HEK293T (cell line): ENCODE measurements around the gene TMPRSS5.
"Not testable (repeated sequence)": the region's sequence is repeated elsewhere in the genome, so short reads cannot be mapped to it uniquely, and the experiment has no call there.

Source experiments
- ARNT ChIP-seq: fragments of 450-650 bp; IDR thresholded peaks from 2 replicates; pipeline ENCODE4 v1.6.1; 2017; ENCODE audit warnings: mild to moderate bottlenecking
- BHLHE40 ChIP-seq: fragments of 450-650 bp; IDR thresholded peaks from 2 replicates; pipeline ENCODE4 v1.6.1; 2016; ENCODE audit warnings: mild to moderate bottlenecking, moderate library complexity, borderline replicate concordance
- ELF4 ChIP-seq: fragments of 450-650 bp; IDR thresholded peaks from 2 replicates; pipeline ENCODE4 v1.6.1; 2017; ENCODE audit warnings: antibody characterized with exemption
- FOXA1 ChIP-seq: fragments of 450-650 bp; IDR thresholded peaks from 2 replicates; pipeline ENCODE4 v1.6.1; 2016; ENCODE audit warnings: mild to moderate bottlenecking
- PKNOX1 ChIP-seq: fragments of 450-650 bp; IDR thresholded peaks from 2 replicates; pipeline ENCODE4 v1.6.1; 2016
- SP1 ChIP-seq: fragments of 450-650 bp; IDR thresholded peaks from 2 replicates; pipeline ENCODE4 v1.6.1; 2017

DNA sequence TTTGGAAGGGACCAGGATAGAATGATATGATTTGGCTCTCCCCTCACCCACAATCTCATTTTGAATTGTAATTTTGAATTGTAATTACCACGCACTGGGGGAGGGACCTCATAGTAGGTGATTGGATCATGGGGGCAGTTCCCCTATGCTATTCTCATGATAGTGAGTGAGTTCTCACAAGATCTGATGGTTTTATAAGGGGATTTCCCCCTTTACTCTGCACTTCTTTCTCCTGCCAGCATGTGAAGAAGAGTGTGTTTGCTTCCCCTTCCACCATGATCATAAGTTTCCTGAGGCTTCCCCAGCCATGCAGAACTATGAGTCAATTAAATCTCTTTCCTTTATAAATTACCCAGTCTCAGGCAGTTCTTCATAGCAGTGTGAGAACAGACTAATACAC is 2.6 kb downstream of the TMPRSS5 start:
- not testable (repeated sequence) for TF ChIP-seq ARNT, ELF4, PKNOX1, SP1, FOXA1, BHLHE40
